IPS-15b (cell line): ENCODE measurements around the gene MTMR1.

ENCODE experiments used
- H3K27me3 ChIP-seq: one replicate; pipeline ENCODE4 v1.6.1; 2013; ENCODE audit warnings: low read length; ENCODE audit not compliant: control insufficient read depth, insufficient read depth
- H3K36me3 ChIP-seq: one replicate; pipeline ENCODE4 v1.6.1; 2013; ENCODE audit warnings: low read length; ENCODE audit not compliant: control insufficient read depth, insufficient read depth
- H3K4me1 ChIP-seq: one replicate; pipeline ENCODE4 v1.6.1; 2013; ENCODE audit warnings: mild to moderate bottlenecking, low read length; ENCODE audit not compliant: control insufficient read depth, insufficient read depth
- H3K4me3 ChIP-seq: one replicate; pipeline ENCODE4 v1.5.1; 2013; ENCODE audit warnings: low read depth, low read length
- H3K9ac ChIP-seq: one replicate; pipeline ENCODE4 v1.6.1; 2013; ENCODE audit warnings: low read depth, mild to moderate bottlenecking, low read length
- H3K9me3 ChIP-seq: one replicate; pipeline ENCODE4 v1.6.1; 2013; ENCODE audit warnings: mild to moderate bottlenecking, low read length; ENCODE audit not compliant: control insufficient read depth, insufficient read depth

Gene MTMR1

DNA sequence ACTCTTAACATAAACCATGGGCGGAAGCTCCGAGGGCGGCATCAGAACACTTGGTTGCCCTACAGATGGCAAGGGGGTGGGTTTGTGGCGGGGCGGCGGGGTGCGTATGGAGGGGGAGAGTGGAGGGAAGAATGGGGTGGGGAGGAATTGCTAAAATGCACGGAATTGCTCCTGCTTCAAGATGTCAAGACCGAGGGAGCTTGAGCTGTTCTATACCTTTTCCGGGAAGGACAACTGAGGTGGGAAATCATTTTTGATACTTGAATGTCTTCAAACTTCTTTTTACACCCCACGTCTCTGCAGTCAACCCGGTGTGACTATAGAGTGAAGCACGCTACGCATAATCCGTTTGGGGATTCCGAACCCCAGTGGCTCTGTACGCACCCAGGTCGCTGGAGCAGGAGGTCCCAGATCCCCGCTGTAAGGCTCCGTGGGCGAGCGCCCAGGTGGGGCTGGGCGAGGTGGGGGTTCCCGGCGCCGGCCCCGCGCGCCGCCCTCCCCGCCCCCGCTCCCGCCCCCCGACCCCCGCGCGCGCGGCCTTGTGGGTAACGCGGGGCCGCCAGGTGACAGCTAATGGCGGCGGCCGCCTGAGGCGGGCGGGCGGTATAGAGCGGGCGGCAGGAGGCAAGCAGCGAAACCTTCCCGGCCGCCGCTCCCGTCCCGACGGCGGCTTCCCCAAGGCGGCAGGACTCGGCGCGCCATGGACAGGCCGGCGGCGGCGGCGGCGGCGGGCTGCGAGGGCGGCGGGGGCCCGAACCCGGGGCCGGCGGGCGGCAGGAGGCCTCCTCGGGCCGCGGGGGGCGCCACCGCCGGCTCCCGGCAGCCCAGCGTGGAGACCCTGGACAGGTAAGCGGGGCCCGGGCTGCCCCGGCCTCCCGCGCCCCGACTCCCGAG is at the start of gene MTMR1:
TSS of gene MTMR1 (plus strand) at position 566 of the 894 bp plus-strand sequence. CDS start at position 701, 135 bp downstream.
- Histone ChIP-seq H3K9ac (no peak within 1 kb of the TSS), H3K9me3 (peaks cover 3% of the 10 kb centered on the region), H3K4me1 (no peaks in the 10 kb centered on the region), H3K36me3 (no peaks in the 10 kb centered on the region), H3K4me3 (peak within 1 kb of the TSS; percentile 53), H3K27me3 (no peaks in the 10 kb centered on the region)

DNA sequence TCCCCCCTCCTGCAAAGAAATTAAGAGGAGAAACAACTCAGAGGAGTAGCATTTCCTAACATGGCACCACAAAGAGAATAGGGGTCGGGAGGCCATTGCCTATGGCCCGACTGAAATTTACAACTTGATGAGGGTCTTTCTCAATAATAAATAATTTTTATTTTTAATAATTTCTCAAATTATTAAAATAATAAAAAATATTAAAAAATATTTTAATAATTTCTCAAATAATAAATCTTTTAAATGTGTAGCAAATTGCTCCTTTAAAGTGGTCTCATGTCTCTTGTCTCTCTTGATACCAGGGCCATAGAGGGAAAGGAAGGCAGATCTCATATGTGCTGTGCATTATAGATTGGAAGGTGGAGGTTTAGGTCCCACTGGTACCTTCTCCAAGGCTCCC is 49.2 kb upstream of the MTMR1 start:
- no peaks in the 10 kb centered on the region for H3K27me3 ChIP-seq
- H3K9ac ChIP-seq = no peak overlapping the region
- H3K9me3 ChIP-seq = no peaks in the 10 kb centered on the region
- no peaks in the 10 kb centered on the region for H3K4me1 ChIP-seq
- no peaks in the 10 kb centered on the region for H3K36me3 ChIP-seq
- no peak overlapping the region for H3K4me3 ChIP-seq

DNA sequence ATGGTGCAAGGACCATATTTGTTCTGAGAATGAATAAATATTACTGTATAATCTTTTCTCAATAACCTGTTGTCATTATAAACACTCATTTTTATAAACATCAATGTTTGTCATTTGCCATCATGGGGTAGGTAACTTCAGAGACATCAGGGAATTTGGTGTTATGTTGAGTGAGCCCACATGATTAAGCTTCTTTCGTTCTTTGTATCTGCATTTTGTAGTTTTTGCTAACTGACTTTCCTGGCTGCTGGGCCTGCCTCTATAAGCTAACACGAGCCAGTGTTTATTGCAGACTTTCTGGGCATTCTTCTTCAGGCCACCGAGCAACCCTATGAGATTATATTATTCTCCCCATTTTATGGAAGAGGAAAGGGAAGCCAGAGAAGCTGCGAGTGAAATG is 48.8 kb upstream of the MTMR1 start:
- no peaks in the 10 kb centered on the region for H3K9me3 ChIP-seq
- H3K36me3 ChIP-seq = no peaks in the 10 kb centered on the region
- H3K27me3 ChIP-seq = no peaks in the 10 kb centered on the region
- H3K4me3 ChIP-seq = no peak overlapping the region
- H3K4me1 ChIP-seq = no peaks in the 10 kb centered on the region
- H3K9ac ChIP-seq = no peak overlapping the region

DNA sequence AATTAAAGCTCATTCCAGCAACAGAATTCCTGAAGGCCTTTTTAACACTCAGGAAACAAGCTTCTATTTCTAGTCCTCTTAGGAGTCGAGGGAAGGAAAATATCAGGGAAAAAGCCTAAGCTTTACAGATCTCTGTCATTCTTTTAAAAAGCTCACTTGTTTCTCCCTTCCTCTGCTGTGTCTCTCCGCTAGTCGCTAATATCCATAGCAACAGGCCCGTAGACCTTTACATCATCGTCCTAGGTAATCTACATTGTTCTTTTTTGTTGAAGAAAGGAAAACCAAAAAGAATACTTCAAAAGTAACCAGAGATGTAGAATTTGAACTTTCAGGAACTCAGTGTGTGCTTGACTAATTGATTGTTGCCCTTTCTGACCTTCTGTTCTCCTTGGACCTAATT is 45.9 kb upstream of the MTMR1 start:
- no peak overlapping the region for H3K4me3 ChIP-seq
- H3K9me3 ChIP-seq = no peaks in the 10 kb centered on the region
- H3K27me3 ChIP-seq = no peaks in the 10 kb centered on the region

DNA sequence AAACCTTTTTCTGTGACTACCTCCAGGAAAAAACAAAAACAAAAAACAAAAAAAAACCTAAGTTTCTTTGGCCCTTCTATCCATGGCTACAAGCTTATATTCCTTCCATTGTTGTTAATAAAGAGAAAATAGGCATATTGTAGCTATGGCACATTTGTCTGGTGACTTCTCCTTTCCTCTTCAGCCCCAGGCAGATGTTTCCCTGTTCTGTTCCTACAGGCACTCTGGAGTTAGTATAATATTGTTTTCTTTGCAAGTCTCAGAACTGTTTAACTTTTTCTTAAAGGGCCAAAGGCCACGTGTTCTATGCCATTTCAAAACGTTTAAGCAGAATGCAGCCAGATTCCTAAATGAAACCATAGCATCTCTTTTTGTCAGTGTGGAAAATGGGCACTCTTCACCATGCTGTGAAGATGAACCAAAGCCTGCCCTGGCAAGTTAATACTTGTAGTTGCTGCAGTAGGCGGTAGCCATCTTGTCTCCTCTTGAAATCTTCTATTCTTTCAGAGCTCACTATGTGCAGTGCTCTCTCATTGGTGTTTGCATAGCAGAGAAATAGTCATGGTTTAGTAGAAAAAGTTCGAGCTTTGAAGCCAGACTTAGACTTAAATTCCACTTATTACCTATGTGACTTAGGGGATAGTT is 44.8 kb upstream of the MTMR1 start:
- Histone ChIP-seq H3K9ac (no peak overlapping the region), H3K9me3 (no peaks in the 10 kb centered on the region), H3K4me1 (no peaks in the 10 kb centered on the region), H3K4me3 (no peak overlapping the region), H3K27me3 (no peaks in the 10 kb centered on the region), H3K36me3 (no peaks in the 10 kb centered on the region)

More for the DNA sequence above, 45.9 kb upstream of the MTMR1 start:
- Histone ChIP-seq H3K36me3 (no peaks in the 10 kb centered on the region), H3K9ac (no peak overlapping the region), H3K4me1 (no peaks in the 10 kb centered on the region)

DNA sequence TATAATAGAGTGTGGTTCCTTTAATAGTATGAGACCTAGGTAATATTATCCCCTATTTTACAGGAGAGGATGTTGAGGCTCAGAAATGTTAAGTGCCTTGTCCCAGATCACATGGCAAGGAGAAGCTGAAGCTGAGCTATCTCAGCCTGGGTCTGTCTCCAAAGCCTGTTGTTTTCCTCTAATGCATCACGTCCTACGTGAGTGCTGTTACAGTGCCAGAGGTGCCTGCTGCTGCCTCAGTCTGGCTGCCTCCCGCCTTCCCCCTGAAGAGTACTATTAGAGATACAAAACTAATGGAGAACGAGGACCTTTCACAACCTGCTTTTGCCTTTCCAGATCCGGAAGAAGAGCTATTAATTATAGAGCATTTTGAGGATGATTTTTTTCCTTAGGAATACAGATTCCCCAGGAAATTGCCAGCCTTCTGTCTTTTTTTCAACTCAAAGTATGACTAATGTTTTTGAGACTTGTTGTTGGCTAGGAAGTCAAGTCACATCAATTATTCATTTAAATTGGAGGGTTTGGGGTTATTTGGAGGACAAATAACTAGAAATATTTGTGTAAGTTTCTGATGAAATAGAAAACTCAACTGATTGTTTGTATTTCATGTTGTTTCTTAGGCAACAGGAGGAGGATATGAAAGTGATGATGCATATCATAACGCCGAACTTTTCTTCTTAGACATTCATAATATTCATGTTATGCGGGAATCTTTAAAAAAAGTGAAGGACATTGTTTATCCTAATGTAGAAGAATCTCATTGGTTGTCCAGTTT is 43.9 kb upstream of the MTMR1 start:
- Histone ChIP-seq H3K4me1 (no peaks in the 10 kb centered on the region), H3K9ac (no peak overlapping the region), H3K27me3 (no peaks in the 10 kb centered on the region), H3K36me3 (no peaks in the 10 kb centered on the region), H3K9me3 (no peaks in the 10 kb centered on the region), H3K4me3 (no peak overlapping the region)

DNA sequence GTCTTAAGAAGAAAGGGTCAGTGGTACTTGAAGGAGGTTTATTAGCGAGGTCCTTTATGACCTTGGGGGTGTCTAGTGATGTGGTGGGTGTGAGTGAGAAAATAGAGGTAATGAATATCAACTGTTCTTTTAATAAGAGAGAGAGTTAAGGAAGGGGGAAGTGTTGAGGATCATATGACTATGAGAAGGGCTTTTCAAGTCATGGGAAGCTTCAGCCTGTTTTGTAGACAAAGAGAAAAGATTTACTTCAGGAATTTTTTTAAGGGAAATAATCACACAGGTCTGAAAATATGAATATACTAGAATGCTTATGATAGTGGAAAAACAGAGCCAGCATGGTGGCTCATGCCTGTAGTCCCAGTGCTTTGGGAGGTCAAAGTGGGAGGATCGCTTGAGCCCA is 41.3 kb upstream of the MTMR1 start:
- Histone ChIP-seq H3K4me1 (no peaks in the 10 kb centered on the region), H3K9ac (no peak overlapping the region), H3K36me3 (no peaks in the 10 kb centered on the region), H3K27me3 (no peaks in the 10 kb centered on the region), H3K4me3 (no peak overlapping the region), H3K9me3 (no peaks in the 10 kb centered on the region)

DNA sequence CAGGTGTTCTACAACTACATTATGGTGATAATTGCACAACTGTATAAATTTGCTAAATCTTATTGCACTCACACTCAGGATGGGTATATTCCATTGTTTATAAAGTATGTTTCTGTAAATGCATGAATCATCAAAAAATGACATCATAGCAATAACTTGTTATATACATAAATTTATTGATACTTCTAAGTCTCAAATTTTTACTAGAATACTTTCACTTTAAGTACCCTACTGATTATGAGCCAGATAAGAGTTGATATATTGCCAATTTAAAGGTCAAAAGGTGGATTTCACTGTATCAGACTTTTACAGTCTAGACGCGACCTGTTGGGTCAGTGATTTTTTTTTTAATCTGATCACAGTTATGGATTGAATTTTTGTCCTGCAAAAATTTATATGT is 37.4 kb upstream of the MTMR1 start:
- Histone ChIP-seq H3K9me3 (no peaks in the 10 kb centered on the region), H3K9ac (no peak overlapping the region), H3K36me3 (no peaks in the 10 kb centered on the region), H3K27me3 (no peaks in the 10 kb centered on the region), H3K4me3 (no peak overlapping the region), H3K4me1 (no peaks in the 10 kb centered on the region)

DNA sequence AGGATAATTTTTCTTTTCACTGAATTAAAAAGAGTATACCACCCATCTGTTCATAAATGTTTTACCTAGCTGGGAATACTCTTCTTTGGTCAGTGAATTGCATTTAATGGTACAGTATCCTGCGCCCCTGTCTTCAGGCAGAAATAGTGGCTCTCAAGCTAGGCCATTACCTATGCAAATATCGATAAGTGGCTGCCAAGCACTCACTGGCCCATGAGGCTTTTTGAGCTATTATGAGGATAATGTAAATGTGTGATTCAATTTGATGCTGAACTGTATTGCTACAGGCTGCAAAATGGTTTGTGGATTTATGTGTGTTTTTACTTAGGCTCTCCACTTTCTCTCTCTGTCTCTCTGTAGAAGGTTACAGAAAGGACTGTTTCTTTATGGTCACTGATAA is 30.1 kb upstream of the MTMR1 start:
- no peaks in the 10 kb centered on the region for H3K36me3 ChIP-seq
- H3K4me3 ChIP-seq = no peak overlapping the region
- peaks cover 2% of the 10 kb centered on the region for H3K9me3 ChIP-seq
- H3K4me1 ChIP-seq = no peaks in the 10 kb centered on the region
- no peaks in the 10 kb centered on the region for H3K27me3 ChIP-seq
- no peak overlapping the region for H3K9ac ChIP-seq

DNA sequence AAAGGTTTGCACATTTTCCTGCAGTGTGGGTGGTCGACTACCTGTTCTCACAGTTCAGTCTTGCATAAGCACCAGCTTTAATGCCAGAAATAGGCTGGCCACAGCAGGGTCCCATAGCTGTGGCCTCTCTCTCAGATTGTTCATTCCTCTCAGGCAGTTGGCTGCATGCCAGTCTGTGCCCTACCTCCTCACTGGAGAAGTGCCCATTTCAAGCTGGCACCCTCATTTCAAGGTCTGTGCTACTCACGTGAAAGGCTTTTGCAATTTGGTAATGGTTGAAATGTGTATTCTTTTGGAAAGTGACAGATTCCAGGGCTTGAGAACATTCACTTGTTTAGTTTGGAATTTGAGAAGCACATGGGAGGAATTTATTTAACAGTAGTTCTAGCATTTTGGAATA is 28.9 kb upstream of the MTMR1 start:
- H3K4me3 ChIP-seq = no peak overlapping the region
- no peaks in the 10 kb centered on the region for H3K36me3 ChIP-seq
- H3K9ac ChIP-seq = no peak overlapping the region
- no peaks in the 10 kb centered on the region for H3K27me3 ChIP-seq
- no peaks in the 10 kb centered on the region for H3K4me1 ChIP-seq
- peaks cover 2% of the 10 kb centered on the region for H3K9me3 ChIP-seq

DNA sequence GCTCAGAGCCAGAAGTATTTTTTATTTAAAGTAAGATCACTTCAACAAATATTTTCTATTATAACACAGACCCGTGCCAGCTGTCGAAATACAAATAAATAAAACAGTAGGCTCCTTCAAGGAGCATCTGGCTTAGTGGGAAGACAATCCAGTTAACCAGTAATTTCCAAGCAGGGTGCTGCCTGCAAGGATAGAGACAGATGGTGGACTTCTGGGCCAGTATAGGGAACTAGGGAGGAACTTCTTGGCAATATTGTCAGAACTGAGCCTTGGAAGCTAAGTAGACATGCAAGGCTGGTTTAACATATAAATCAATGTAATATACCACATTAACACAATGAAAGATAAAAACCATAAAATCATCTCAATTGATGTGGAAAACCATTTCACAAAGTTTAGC is 17.0 kb upstream of the MTMR1 start:
- Histone ChIP-seq H3K9ac (no peak overlapping the region), H3K27me3 (no peaks in the 10 kb centered on the region), H3K4me3 (no peak overlapping the region), H3K9me3 (no peaks in the 10 kb centered on the region), H3K36me3 (no peaks in the 10 kb centered on the region), H3K4me1 (no peaks in the 10 kb centered on the region)
